ENCODE measurements around the gene USP8.
"Not testable (repeated sequence)": the region's sequence is repeated elsewhere in the genome, so short reads cannot be mapped to it uniquely, and the experiment has no call there.

USP8 gene

DNA sequence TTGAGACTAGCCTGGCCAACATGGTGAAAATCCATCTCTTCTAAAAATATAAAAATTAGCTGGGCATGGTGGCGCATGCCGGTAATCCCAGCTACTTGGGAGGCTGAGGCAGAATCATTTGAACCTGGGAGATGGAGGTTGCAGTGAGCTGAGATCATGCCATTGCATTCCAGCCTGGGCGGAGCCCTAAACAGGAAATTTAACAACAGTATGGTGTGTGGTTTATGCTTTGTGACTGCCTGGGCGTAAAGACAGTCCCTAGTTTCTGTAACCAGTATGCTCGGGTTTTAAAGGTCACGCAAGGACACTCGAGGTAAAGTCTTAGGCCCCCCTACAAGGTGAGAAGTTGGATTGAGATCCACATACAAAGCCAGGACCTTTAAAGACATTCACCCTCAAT, 78.9 kb downstream of the USP8 start:
- no peak for DNase-seq (ENCODE audit: low read depth)
- H3K4me3 ChIP-seq (ENCODE audit: low read depth, low read length) = no peak overlapping the region
- no peak for TF ChIP-seq CTCF (IDR thresholded peaks at IDR 0.05; ENCODE audit: control insufficient read depth, extremely low read depth, insufficient read depth)

DNA sequence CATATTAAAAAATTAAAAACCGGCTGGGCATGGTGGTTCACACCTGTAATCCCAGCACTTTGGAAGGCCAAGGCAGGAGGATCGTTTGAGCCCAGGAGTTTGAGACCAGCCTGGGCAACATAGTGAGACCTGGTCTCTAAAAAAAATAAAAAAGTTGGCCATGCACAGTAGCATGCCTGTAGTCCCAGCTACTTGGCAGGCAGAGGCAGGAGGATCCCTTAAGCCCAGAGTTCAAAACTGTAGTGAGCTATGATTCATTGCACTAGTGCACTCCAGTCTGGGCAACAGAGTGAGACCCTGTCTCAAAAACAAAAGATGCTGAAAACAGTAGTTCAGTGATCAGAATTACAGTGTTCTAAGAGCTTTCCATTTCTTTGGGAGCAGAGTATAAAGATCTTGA, 81.5 kb downstream of the USP8 start:
- H3K4me3 ChIP-seq (ENCODE audit: low read depth, low read length); DNase-seq (ENCODE audit: low read depth): not testable (repeated sequence)

DNA sequence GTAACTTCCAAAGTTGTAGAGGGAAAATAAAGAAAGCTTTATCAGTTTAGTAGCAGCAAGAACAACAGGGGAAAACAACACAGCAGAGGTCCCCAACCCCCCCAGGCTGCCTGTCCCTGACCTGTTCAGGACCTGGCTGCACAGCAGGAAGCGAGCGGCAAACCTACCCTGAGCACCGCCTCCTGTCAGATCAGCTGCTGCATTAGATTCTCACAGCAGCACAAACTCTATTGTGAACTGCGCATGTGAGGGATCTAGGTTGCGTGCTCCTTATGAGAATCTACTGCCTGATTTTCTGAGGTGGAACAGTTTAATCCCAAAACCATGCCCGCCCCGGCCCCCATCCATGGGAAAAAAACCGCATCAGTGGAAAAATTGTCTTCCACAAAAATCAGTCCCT, 81.9 kb downstream of the USP8 start:
- H3K4me3 ChIP-seq (ENCODE audit: low read depth, low read length) = no peak overlapping the region
- no peak for DNase-seq (ENCODE audit: low read depth)
- no peak for TF ChIP-seq CTCF (IDR thresholded peaks at IDR 0.05; ENCODE audit: control insufficient read depth, extremely low read depth, insufficient read depth)

DNA sequence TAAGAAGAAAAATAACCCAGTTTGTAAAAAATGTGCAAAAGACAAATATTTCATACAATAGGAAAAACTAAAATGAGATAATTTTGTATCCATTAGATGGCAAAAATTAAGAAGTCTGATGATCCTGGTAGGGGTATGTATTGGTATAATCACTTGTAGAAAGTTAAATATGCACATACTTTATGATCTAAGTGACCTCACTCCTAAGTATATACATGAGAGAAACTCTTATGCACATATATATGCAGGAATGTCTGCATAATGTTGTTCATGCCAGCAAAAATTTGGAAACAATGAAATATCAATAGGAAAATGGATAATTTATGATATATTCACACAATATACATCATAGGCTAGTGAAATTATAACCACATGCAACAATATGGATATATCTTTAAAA, 88.8 kb downstream of the USP8 start:
- H3K4me3 ChIP-seq (ENCODE audit: low read depth, low read length) = no peak overlapping the region
- no peak for DNase-seq (ENCODE audit: low read depth)
- no peak for TF ChIP-seq CTCF (IDR thresholded peaks at IDR 0.05; ENCODE audit: control insufficient read depth, extremely low read depth, insufficient read depth)

GRCh38 chr15:50519740-50520425, 95.7 kb downstream of the USP8 start:
- no peak for DNase-seq (ENCODE audit: low read depth)
- H3K4me3 ChIP-seq (ENCODE audit: low read depth, low read length) = no peak overlapping the region
- TF ChIP-seq CTCF (IDR thresholded peaks at IDR 0.05; ENCODE audit: control insufficient read depth, extremely low read depth, insufficient read depth) = no peak

DNA sequence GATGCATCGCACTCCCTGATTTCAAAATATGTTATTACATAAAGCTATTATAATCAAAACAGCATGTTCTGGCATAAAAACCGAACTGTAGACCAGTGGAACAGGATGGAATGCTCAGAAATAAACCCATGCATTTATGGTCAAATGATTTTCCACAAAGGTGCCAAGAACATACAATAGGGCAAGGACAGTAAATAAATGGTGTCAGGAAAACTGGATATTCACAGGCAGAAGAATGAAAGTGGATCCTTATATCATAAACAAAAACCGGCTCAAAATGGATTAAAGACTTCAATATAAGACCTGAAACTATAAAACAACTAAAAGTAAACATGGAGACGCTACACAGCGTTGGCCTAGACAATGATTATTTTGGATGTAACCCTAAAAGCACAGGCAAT, 99.6 kb downstream of the USP8 start:
- DNase-seq (ENCODE audit: low read depth) = peak; percentile 95
- H3K4me3 ChIP-seq (ENCODE audit: low read depth, low read length) = no peak overlapping the region
- no peak for TF ChIP-seq CTCF (IDR thresholded peaks at IDR 0.05; ENCODE audit: control insufficient read depth, extremely low read depth, insufficient read depth)

DNA sequence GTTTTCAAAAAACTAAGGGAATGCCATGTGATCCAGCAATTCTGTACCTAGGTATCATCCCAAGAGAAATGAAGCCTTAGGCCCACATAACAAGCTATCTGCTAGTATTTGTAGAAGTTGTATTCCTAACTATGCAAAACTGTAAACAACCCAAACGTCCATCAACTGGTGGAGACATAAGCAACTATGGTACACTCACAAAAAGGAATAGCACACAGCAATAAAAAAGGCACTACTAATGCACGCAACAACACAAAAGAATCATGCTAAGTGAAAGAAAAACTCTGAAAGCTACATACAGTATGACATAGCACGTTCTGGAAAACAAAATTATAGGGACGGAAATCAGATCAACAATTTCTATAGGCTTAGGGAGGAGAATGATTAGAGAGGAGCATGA, 107.0 kb downstream of the USP8 start:
- H3K4me3 ChIP-seq (ENCODE audit: low read depth, low read length) = no peak overlapping the region
- DNase-seq (ENCODE audit: low read depth) = no peak
- TF ChIP-seq CTCF (IDR thresholded peaks at IDR 0.05; ENCODE audit: control insufficient read depth, extremely low read depth, insufficient read depth) = no peak

Data from LNCaP clone FGC (cell line).